ENCODE data around the gene OR52I1.

OR52I1 gene

DNA sequence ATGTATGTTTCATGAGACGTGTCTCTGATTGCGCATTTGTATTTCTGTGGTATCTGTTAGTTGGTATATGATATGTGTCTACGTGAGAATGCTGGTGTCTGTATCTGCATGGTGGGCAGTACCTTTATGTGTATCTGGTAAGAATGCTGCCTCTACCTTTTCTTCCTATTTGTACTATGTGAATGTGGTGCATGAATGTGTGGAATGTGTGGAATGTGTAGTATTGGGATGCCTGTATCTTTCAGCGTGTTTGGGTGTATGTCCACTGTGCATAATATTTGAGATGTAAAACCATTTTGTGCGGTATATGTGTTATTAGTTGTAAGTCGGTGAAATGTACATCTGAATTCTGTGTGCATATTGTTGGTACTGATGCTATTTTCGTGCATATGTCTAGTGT lies 47.7 kb downstream of the OR52I1 start:
- no peak overlapping the region for H3K27ac ChIP-seq (ENCODE audit: low read depth in 2 of 2, low read length in 2 of 2)
- H3K9ac ChIP-seq (ENCODE audit: low read depth in 1 of 2, low read length in 2 of 2), result no peak overlapping the region
- no peaks in the 10 kb centered on the region for H3K27me3 ChIP-seq (ENCODE audit: control insufficient read depth in 2 of 2, insufficient read depth in 2 of 2, low read length in 2 of 2)
- no peaks in the 10 kb centered on the region for H3K36me3 ChIP-seq (ENCODE audit: control insufficient read depth in 2 of 2, insufficient read depth in 2 of 2, low read length in 2 of 2)
- H3K4me1 ChIP-seq (ENCODE audit: control insufficient read depth in 2 of 2, insufficient read depth in 2 of 2, low read length in 2 of 2), result peaks cover 3% of the 10 kb centered on the region in 2 donors
- H3K4me3 ChIP-seq (ENCODE audit: low read length in 2 of 2), result no peak overlapping the region
- H3K9me3 ChIP-seq (ENCODE audit: control insufficient read depth in 2 of 2, low read length in 2 of 2), result no peaks in the 10 kb centered on the region

DNA sequence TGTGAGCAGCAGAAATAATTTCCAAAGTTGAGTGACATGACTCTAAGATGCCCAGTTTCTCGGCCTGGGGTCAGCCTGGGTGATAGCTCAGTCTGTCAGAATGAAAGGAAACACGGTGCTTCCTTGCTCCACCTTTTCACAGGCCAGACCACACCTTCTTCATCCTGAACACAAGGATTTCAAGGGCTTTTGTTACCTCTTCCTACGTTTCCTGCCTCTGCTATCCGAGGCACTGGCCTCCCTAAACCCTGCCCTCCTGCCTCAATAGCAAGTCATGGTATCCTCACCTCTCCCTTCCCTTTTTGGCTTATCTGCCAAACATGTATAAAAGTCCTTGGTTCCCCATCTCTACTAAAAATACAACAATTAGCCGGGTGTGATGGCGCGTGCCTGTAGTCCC lies 48.2 kb downstream of the OR52I1 start:
- Histone ChIP-seq H3K4me1 (ENCODE audit: control insufficient read depth in 2 of 2, insufficient read depth in 2 of 2, low read length in 2 of 2) (peaks cover under 1 to 1% of the 10 kb centered on the region in 2 donors), H3K36me3 (ENCODE audit: control insufficient read depth in 2 of 2, insufficient read depth in 2 of 2, low read length in 2 of 2) (no peaks in the 10 kb centered on the region), H3K9ac (ENCODE audit: low read depth in 1 of 2, low read length in 2 of 2) (no peak overlapping the region), H3K9me3 (ENCODE audit: control insufficient read depth in 2 of 2, low read length in 2 of 2) (no peaks in the 10 kb centered on the region), H3K4me3 (ENCODE audit: low read length in 2 of 2) (no peak overlapping the region), H3K27me3 (ENCODE audit: control insufficient read depth in 2 of 2, insufficient read depth in 2 of 2, low read length in 2 of 2) (no peaks in the 10 kb centered on the region), H3K27ac (ENCODE audit: low read depth in 2 of 2, low read length in 2 of 2) (no peak overlapping the region)

DNA sequence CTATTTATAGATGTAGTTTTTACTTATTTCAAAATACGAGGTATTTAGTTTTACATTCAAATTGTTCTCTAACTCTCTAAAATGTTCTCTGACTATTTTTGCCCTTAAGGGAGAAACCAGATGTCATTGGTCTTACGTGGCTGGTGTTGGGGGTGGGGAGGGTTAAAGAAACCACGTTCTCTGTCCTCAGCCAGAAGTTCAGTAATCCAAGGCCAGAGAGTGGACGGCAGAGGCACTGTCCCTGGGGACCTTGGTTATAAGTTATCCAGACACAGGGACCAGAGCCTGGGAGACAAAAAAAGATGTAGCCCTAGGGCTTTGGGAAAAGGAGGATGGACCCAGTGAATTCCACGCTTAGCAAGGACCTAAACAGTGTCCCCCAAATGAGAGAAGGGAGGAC lies 49.2 kb downstream of the OR52I1 start:
- H3K36me3 ChIP-seq (ENCODE audit: control insufficient read depth in 2 of 2, insufficient read depth in 2 of 2, low read length in 2 of 2), result no peaks in the 10 kb centered on the region
- no peaks in the 10 kb centered on the region for H3K4me1 ChIP-seq (ENCODE audit: control insufficient read depth in 2 of 2, insufficient read depth in 2 of 2, low read length in 2 of 2)
- no peaks in the 10 kb centered on the region for H3K9me3 ChIP-seq (ENCODE audit: control insufficient read depth in 2 of 2, low read length in 2 of 2)
- no peak overlapping the region for H3K9ac ChIP-seq (ENCODE audit: low read depth in 1 of 2, low read length in 2 of 2)
- H3K27ac ChIP-seq (ENCODE audit: low read depth in 2 of 2, low read length in 2 of 2), result no peak overlapping the region
- no peak overlapping the region for H3K4me3 ChIP-seq (ENCODE audit: low read length in 2 of 2)
- H3K27me3 ChIP-seq (ENCODE audit: control insufficient read depth in 2 of 2, insufficient read depth in 2 of 2, low read length in 2 of 2), result no peaks in the 10 kb centered on the region

DNA sequence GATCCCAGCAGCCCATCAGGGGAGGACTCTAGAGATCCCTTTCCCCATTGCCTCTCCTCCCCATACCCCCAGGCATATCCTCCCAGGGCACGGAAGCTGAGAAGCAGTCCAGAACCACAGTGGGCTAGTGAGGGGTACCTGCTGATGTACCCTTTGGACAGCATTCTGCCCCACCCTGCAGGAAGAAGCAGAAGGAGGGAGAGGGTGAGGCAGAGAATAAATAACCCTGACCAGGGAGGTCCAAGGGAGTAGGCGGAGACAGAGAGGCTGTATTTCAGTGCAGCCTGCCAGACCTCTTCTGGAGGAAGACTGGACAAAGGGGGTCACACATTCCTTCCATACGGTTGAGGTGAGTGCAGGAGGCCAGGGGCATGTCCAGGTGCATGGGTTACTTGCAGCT lies 49.8 kb downstream of the OR52I1 start, which contains the start of gene OR51E1:
TSS of gene OR51E1 (plus strand) at position 301 of the 400 bp plus-strand sequence. CDS start 8,545 bp downstream, outside the sequence.
- Histone ChIP-seq H3K27me3 (ENCODE audit: control insufficient read depth in 2 of 2, insufficient read depth in 2 of 2, low read length in 2 of 2) (no peaks in the 10 kb centered on the region), H3K4me3 (ENCODE audit: low read length in 2 of 2) (no peak within 1 kb of the TSS), H3K4me1 (ENCODE audit: control insufficient read depth in 2 of 2, insufficient read depth in 2 of 2, low read length in 2 of 2) (no peaks in the 10 kb centered on the region), H3K27ac (ENCODE audit: low read depth in 2 of 2, low read length in 2 of 2) (no peak within 1 kb of the TSS), H3K9me3 (ENCODE audit: control insufficient read depth in 2 of 2, low read length in 2 of 2) (no peaks in the 10 kb centered on the region), H3K9ac (ENCODE audit: low read depth in 1 of 2, low read length in 2 of 2) (no peak within 1 kb of the TSS), H3K36me3 (ENCODE audit: control insufficient read depth in 2 of 2, insufficient read depth in 2 of 2, low read length in 2 of 2) (no peaks in the 10 kb centered on the region)

DNA sequence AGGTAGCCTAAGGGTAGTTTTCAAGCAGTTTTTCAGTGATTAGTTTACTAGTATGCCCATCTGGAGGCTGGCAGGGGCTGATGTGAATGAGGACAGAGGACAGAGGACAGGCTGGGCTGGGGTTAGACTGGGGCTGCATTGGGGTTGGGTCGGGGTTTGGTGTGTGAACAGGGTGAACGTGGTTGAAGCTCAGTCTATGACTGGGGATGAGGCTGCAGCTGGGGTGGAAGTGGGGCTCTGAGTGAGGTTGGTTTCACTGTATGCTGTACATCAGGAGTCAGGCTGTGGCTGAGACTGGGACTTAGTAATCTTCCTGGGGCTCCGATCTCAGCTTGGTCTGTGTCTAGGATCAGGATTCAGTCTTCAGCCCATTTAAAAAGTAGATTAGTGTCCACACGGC lies 50.4 kb downstream of the OR52I1 start:
- Histone ChIP-seq H3K9ac (ENCODE audit: low read depth in 1 of 2, low read length in 2 of 2) (no peak overlapping the region), H3K36me3 (ENCODE audit: control insufficient read depth in 2 of 2, insufficient read depth in 2 of 2, low read length in 2 of 2) (no peaks in the 10 kb centered on the region), H3K4me1 (ENCODE audit: control insufficient read depth in 2 of 2, insufficient read depth in 2 of 2, low read length in 2 of 2) (no peaks in the 10 kb centered on the region), H3K27me3 (ENCODE audit: control insufficient read depth in 2 of 2, insufficient read depth in 2 of 2, low read length in 2 of 2) (no peaks in the 10 kb centered on the region), H3K9me3 (ENCODE audit: control insufficient read depth in 2 of 2, low read length in 2 of 2) (no peaks in the 10 kb centered on the region), H3K27ac (ENCODE audit: low read depth in 2 of 2, low read length in 2 of 2) (no peak overlapping the region), H3K4me3 (ENCODE audit: low read length in 2 of 2) (no peak overlapping the region)

All from mucosa of rectum (tissue), 2 donors.